ENCODE data around the gene EGFR.

EGFR gene

DNA sequence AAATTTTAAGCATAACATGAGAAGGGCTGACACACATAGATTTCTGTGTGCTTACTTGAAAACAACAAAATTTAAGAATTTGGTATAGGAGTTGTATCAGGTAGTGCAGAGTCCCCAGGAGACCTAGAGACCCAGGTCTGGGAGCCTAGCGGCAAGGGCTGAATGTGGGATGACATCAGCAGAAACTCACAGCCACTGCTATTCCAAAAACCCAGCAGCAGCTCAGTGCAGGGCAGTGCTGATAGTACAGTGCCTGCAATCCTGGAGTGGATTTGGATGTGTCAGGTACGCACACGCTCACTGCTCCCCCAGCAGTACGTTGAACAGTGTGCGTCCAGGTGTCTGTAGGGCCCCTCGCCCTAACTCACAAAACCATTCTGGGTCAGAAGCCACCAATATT is 87.1 kb downstream of the EGFR start:
- no peak for DNase-seq

DNA sequence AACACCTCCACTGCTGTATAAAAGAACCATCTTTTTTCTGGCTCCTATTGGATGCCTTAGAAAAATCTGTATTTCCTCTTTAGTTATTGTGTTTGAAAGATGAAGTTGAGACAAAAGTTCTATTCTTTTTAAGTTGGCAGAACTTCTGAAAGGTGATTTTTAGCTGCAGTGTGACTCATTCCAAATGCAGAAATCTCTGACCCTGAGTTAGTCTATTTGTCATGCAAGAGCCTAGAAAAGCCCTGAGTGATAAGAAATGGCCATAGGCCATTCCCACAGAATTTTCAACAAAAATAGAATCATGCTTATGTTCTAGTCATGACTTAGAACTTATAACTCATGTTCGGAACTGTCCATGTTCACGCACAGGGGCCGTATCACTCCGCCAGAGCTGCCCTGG is 89.1 kb downstream of the EGFR start:
- DNase-seq, result no peak

DNA sequence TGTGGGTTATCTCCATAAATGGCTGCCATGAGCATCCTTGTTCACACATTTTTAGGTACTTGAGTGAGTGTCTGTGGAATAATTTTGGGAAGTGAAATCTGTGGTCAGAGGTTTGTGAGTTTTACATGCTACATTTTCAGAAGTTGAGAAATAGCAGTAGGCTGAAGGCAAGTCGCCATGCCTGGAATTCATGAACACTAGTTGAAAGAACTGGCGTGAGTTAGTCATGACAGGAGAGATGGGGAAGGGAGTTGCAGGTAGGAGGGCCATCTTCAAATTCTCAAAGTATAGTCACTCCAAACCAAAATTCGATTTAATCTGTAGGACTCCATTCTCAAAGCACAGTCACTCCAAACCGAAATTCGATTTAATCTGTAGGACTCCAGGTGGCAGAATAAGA is 89.6 kb downstream of the EGFR start:
- no peak for DNase-seq

DNA sequence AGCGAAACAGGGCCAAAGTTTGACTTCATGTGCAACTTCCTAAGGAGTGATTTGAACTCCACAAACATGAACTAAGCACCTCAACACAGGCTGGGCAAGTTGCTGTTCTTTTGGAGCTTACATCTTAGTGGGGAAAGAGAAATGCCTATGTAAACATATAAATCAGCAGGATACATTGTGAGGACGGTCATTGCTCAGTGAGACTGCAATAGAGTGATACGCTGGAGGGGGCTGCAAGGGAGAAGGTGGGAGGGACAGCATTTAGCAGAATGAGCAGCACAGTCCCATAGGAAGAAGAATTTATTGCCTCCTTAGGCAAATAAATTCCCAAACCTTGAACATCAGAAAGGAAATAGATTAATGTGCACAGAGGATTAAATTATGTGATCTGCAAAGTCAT is 90.0 kb downstream of the EGFR start:
- no peak for DNase-seq

DNA sequence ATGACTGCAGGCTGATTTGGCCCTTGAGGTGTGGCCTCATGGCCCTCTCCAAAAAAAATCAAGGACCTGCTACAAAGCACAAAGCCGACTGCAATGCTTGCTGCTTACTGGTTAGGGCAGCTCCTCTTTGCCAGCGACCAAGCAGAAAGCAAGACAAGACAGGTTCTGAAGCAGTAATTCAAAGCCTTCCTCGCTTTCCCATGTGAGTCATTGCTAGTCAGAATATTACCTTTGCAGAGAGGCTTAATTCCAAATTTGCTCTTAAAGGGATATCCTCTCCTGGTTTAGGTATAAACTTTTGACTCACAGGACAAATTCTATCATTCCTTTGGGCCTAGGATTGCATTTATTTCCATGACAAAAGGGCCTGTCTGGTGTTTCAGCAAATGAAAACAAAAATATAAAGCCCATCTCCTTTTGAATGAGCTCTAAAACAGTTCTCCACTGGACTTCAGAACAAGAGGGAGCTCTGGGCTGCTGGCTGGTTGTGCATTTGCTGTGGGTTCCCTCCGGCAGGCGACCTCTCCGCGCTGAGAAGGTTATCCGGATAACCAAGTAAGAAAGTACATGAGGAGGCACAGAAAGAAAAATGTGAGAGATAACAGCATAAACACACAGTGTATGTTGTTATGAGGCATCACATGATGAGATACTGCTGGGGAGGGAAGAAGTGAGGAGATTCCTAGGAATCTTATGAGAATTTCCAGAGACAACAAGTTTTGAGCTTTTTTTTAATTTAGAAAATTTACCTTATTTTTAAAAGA is 90.8 kb downstream of the EGFR start:
- no peak for DNase-seq

DNA sequence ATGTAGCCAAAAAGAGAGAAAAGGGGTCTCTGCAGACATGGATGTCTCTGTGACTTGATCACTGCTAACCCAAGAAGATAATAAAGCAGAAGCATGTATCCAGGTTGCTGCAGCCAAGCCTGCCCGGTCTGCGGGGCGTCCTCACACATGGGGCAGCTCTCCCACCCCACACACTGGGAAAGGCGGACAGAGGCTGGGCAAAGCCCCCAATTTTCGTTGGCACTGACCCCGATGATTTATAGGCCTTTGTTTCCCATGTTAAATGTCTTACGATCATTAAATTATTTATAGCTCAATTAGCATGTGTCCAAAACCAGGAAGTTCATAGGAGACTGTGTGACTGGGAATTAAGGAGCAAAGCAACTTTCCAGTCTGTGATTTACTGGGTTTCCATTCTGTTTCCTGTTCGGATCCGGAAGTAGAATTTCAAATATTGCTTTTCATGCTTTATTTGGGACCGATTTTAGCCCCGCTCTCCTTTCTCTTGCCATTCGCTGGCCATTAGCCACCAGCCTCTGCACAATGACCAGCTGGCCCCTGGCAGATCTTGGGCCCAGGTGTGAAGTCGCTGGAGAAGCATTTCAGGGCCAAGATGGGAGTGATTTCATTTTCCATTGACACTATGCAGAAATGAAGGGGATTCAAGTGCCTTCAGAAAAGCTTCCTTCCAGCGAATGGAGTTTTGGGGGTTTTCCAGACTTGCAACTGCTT is 91.6 kb downstream of the EGFR start:
- DNase-seq, result no peak

DNA sequence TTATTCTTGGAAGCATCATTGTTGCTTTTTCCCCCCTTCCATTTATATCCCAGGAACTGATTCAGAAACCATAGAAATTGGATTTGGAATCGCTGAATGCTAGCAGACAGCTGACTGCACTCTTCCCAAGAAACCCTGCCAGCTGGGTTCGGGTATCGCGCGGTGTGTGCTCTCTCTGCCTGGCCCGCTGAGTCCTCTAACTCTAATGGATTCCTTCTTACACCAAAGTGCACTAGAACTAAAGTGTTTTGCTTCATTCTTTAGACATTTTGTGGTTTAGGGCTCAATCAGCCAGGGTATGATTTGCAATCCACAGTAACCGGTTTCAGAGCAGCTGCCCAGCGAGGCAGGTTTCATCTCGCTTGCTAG is 92.2 kb downstream of the EGFR start:
- no peak for DNase-seq

DNA sequence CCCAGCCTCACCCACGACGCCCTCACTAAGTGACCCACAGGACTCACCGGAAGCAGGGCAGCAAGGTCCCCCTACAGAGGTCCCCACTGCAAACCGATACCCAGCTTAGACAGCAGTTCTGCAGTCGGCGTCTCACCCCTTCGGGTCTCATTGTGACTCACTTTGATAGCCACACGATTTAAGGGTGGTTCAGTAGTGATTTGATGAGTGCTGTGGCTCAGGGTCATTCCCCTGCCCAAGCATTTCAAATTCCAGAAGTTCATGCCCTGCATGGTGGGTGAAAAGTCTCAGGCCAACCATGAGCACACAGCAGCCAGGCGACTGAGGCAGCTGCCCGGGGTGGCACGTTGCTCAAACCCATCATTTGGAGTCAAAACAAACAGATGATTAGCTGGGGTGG is 93.2 kb downstream of the EGFR start:
- DNase-seq, result no peak

DNA sequence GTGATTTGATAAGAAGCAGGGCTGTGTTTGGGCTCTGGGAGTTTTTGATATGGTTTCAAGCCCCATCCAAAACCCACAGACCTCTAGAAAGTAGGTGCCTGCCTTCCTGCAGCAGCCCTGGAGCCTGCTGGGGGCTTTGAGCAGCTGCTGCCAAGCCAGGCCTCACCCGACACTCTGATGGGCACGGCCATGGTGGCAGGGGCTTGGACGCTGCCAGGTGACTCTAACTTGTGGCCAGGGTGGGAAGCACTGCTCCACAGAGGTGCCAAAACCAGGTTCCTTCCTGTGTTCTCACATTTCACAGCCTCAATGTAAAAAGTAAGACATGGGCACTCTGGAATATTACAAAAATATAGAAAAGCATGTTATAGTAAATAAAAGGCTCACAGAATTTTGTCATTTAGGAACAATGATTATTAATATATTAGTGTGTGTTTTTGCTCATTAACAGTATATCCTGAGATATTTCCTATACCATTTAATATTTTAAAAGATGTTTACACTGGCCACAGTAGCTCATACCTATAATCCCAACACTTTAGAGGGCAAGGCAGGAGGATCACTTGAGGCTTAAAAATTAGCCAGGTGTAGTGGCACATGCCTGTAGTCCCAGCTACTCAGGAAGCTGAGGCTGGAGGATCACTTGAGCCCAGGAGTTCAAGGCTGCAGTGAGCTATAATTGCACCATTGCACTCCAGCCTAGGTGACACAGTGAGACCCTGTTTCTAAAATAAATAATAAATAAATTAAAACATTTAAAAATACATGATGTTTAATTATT is 95.1 kb downstream of the EGFR start:
- DNase-seq, result no peak

DNA sequence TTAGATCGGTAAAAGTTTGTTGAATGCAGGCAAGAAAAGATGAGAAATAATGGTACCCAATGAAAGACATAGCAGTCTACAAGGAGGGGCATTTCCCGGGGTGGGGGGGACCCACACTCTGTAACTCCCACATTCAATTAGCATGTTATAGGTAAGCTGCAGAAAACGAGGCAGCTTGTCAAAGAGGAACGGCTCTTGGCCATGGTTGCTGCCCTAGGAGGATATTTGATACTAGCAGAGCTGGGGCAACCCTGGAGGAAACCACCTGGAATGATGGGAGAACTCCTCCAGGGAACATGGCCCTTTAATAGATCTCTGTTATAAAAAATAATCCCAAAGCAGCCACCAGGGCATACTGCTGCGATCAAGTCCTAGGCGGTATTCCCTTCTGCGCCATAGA is 98.5 kb downstream of the EGFR start:
- DNase-seq, result no peak

DNA sequence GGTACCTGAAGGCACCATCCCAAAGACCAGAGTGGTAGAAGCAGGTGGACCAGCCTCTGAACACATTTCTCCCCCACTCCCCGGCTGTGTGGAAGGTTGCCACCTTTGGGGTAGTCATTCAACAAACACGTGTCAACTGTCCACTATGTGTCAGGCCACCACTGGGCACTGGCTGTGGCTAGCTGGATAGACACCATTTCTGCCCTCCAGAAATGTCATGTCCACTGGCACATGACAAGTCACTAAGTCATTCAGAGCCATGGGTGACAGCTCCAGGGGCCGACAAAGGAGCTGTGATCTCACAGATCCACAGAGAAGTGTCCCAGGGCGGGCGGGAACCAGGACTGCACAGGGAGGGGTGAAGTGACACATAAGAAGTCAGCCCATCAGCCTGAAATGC is 99.6 kb downstream of the EGFR start:
- no peak for DNase-seq

DNA sequence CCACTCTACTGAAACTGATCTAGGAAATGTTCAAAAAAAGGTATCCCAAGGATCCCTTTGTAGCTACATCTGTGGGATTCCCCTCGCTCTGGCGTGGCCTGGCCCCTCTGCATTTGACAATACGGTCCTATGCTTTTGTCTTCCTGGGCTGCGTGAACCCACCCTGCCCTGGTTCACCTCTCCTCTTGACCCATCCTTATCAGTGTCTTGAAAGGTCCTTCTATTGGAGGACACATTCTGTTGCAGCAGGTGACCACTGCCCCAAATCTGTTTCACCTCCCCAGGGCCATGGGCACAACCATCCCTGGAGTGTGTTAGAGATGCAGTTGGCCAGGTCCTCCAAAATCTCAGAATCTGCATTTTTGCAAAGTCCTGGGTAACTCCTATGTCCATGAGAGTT is 100.8 kb downstream of the EGFR start:
- no peak for DNase-seq

DNA sequence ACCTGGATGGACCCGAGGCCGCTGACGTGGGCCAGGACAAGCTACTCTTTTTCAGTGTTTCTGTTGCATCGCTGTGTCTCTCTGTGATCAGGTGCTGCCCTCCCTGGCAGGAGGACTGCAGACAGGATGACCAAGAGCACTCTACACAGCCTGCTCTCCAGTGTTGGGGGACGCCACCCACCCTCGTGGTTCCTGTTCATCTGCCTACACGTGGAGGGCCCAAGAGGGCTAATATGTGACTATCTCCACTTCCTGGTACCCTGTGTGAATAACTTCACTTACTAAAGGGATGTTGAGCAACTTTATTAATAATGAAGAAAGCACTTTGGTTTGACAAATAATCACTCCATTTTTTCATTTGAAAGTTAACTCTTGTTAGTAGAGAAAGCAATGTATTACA is 101.3 kb downstream of the EGFR start:
- no peak for DNase-seq

DNA sequence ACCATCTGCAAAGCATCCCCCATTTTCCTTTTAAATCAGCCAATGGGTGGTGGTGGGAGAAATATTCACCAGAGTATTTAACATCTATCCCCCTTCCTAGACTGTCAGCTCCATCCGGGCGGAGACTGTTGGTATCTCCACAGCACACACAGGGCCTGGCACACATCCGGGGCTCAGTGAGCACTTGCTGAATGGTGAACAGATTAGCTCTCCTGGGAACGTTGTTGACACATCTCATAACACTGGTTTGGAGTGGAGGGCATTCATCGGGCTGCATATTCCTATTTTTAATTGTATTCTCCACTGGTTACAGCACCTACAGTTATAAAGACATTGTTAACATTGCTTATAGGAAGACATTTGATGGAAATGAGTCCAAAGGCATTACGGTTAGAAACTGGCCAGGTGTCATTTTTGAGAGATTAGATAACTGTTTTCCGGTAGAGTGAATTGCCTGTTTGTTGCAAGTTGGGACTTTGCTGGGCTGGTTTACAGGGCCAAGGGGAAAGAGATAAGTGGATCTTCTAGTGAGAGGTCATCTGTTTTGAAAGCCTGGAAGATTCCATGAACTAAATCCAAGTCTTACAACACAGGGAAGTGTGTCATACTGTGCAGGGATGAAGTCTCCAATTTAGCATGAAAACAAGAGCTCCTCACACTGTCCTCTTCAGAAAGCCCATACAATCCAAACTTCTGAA is 101.8 kb downstream of the EGFR start:
- DNase-seq, result no peak

DNA sequence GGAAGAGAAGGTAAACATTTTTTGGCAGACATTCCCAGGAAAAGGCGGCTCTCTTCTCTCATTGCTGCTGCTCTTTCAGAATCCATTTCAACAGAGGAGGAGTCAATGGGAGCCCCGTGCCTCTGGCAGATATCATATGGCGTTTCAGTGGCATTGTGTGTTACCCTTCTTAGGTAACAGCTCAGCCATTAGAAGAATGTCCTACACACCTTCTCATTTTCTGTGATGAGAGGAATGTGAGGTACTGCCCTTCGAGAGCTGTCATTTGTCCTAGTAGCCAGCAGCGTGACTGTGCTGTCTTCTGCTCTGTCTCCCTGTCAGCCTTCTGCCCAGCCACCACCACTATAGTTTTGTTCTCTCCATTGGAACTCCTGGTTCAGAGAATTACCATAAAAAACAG is 102.4 kb downstream of the EGFR start:
- no peak for DNase-seq

DNA sequence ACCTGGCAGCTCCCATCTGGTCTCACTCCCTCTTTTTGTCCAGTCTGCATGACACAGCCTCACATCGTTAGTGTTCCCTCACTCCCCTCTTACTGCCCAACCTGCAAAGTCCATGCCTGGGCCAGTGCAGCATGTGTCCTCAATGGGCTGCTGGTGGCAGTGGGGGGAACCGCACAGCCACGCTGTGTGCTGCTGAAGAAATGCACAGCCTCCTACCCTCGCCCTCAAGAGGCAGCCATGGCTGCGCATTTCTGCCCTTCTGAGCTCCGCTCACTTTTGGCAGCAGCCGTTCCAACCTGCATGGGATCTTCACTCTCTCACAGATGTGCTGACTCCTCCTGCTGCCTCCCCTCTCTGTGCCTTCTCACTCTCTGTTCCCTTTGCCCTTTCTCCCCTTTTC is 103.4 kb downstream of the EGFR start:
- no peak for DNase-seq

DNA sequence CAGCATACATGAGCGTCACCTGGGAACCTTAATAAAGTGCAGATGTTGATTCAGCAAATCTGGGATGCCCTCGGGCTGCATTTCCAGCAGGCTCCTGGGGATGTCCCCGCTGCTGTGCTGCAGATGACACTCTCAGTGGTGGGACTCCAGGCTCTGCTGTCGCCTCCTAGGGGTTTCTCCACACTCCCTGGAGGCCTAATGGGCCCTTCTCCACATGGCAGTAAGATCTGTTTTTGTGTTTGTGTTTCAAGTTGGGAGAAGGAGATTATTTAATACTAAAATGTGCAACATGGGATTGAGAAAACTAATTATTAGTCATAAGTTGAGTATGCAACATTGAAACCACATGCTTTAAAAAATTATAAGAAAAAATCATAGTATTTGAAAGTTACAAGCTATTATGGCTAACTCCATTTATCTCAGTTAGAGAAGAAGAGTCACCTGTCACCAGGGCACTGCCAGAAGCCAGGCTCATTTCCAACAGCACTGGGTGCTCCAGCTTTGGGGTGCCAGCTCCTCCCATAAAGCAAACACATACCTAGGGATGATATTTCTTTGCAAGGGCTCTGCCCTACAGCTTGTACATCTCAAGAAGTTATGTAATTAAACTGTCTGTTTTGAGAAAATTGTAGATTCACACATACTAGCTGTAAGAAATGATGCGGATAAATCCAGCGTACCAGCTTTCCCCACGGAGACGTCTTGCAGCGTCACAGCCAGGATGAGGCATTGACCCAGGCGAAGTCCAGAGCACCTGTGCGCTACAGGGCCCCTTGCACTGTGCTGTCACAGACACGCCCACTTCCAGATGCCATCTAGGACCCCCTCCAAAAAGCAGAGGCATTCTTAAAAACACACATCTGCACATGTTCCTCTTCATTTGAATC is 106.4 kb downstream of the EGFR start:
- DNase-seq, result no peak

DNA sequence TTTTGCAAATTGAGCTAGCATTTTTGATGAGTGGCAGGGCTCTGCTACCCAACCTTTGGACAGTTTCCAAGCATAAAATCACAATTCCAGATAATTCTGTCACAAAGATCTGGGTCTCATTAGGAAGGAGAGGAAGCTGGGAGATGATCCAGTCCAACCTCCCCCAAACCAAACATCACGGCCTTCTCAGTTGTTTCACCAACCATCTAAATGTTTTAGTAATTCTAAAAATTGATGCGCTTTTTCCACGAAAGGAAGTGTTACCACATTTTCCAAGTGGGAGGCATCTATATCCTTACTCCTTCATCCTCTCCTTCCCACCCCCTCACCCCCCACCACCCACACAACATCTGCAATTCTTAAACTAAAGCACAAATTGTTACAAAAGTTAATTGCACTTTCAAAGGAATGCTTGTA is 108.3 kb downstream of the EGFR start:
- no peak for DNase-seq

DNA sequence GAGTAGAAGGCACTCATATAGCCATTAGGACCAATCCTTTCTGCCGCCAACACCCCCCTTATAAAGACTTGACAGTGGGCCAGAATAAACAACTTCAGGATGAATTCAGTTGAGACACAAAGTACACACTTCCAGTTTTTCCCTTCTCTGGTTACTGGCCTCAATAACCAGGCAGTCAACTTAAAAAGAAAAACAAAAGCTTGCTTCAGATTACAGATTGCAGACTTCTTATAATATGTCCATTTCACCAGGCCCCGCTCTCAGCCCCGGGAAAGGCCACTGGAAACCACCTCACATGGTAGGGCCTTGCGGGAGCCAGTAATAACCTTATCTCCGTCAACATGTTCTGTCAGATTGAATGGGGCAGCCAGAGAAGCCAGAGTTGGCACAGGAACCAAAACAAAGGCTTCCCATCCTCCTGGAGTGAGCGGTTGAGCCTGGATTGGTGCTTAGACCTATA is 108.8 kb downstream of the EGFR start:
- DNase-seq, result no peak

DNA sequence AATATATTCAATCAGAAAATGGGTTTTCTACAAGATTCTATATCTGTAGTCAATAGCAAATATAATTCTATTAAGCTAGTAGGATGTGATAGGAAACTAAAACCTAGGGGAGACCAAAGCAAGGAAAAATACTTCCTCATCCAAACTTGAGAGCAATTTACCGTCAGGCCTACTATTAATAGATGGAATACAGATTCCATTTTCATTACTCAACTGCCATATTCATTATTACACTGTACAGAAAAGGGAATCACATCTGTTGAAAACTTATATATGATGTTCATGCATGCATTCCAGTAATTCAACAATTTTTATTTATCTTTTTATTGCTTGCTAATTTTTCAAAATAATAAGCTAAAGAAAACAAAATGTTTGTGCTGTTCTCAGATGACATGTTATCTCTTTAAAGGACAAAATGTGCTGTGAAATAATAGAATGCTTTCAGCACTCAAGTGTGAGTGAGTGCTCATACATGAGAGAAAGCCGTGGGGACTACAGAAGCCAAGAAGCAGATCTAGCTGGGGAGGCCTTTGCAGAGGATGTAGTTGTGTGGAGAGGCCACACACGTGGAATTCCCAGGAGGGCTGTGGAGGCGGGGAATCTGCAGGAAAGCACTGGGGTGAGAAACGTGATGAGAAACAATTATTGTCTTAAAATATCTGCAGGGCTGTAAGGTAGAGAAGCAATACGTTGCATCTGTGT is 110.0 kb downstream of the EGFR start:
- no peak for DNase-seq
